HG03045 (cell line): ENCODE measurements around the gene DPEP1.
"Not testable (repeated sequence)": the region's sequence is repeated elsewhere in the genome, so short reads cannot be mapped to it uniquely, and the experiment has no call there.

Experiments used
- ATAC-seq: cut with Tn5 transposase; IDR thresholded peaks from one replicate; pipeline ENCODE4 v1.9.1; 2021; ENCODE audit warnings: mild to moderate bottlenecking, moderate library complexity; ENCODE audit not compliant: unreplicated experiment

The DPEP1 gene

DNA sequence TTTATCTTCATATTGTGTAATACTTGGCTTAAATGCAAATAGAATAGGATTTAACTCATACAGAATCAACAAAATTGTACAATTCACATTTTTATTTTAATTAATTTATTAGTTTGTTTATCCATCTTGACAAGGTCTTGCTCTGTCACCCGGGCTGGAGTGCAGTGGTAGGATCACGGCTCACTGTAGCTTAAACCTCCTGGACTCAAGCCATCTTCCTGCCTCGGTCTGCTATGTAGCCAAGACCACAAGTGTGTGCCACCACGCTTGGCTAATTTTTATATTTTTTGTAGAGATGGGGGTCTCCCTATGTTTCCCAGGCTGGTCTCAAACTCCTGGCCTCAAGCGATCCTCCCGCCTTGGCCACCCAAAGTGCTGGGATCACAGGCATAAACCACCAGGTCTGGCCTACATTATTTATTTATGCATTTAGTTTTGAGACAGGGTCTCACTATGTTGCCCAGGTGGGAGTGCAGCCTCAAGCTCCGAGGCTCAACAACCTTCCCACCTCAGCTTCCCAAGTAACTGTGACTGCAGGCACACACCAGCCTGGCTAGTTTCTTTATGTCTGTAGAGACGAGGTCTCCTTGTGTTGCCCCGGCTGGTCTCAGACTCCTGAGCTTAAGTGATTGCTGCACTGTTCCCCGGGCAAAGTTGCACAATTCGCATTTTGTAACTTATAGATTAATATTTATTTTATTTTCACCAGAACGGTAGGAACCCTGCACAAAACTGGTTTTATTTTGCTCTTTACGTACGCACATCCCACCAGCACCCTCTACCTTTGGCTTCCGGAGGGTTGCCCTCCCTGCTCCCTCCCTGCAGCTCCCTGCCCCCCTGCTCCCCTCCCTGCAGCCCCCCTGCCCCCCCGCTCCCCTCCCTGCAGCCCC, 4.9 kb downstream of the DPEP1 start:
- no peak for ATAC-seq

DNA sequence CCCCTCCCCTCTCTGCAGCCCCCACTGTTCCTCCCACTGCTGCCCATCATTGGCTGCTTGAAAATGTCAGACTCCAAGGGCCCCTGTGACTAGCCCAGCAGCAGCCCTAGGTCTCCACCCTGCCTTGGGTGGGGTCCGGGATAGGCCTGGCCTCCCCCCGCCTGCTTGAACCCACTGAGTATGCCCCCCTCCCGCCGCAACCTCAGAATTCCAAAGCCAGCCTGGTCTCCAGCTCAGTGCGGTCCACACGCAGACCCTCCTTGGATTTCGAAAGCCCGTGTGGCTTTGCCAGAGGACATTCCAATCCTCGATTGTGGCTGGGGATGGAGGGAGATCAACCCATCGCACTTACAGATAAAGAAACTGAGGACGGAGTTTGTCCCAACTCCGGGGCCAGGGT, 6.4 kb downstream of the DPEP1 start:
- no peak for ATAC-seq

DNA sequence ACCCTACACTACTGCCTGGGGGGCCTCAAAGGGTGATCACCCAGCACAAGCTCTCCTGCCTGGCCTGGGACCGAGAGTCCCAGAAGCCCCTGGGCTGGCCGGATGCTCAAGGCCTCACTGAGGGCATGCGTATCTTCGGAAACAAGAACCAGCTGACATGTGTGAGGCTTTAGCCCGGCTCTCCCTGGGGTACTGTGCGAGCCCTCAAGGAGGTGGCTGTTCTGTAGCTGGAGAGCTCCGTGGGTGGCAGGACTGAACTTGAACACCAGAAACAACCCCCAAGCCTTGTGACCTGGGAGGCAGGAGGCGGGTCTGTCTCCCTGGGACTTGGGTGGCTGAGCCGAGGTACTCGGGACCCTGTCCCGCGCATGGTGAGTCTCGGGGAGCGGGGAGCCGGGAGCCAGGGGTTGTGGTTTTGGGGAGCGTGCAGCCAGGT, 7.0 kb downstream of the DPEP1 start:
- ATAC-seq: no peak

DNA sequence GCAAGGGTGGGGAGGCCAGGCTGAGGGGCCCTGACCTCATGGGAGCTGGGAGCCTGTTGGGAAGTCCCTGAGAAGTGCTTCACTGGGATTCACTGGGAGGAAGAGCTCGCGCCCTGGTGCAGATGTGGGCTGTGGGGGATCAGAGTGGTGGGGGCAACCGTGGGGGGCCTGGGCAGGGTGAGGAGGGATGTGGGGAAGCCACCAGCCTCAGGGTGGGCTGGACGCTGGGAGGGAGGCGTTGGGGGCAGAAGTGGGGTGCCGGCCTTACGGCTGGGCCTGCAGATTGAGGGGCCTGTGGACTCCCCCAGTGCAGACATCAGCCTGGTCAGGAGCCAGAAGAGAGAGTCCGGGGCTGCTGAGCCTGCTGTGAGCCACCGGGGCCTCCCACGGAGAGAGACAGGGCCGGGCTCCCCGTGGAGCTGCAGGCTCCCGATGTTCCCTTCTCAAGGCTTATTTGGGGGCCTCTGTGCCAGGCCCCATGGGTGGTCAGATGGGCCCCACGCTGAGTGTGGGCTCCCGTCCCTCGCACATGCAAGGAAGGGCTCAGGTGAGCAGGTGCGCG, 7.8 kb downstream of the DPEP1 start:
- ATAC-seq: no peak

DNA sequence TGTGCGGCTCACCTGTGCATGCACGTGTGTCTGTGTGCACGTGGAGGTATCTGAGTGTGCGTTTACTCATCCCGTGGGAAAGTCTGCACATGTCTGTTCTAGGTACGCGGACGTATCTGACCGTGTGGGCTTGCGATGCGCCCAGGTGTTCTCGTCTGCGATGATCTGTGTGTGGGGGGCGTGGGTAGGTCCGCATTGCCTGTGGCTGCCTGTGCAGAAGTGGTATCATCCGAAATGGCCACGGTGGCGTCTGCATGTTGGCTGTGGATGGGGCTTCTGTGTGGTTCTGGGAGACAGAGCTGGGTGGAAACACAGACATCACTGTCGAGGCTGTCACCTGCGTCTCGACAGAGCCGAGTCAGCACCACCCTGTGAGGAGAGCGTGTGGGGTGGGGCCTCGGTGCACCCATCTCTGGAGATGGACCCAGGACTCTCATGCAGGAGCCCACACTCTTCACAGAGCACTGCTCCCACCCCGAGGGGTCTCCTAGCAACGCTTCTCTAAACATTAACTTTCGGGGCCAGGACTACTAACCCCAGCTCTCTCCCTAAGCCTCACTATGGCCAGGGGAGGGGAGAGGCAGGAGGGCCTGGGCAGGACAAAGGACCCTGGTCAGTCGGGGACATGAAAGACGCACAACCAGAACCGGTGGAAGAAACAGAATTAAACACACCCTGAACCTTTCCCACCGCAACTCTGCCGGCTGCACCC, 8.4 kb downstream of the DPEP1 start:
- no peak for ATAC-seq

DNA sequence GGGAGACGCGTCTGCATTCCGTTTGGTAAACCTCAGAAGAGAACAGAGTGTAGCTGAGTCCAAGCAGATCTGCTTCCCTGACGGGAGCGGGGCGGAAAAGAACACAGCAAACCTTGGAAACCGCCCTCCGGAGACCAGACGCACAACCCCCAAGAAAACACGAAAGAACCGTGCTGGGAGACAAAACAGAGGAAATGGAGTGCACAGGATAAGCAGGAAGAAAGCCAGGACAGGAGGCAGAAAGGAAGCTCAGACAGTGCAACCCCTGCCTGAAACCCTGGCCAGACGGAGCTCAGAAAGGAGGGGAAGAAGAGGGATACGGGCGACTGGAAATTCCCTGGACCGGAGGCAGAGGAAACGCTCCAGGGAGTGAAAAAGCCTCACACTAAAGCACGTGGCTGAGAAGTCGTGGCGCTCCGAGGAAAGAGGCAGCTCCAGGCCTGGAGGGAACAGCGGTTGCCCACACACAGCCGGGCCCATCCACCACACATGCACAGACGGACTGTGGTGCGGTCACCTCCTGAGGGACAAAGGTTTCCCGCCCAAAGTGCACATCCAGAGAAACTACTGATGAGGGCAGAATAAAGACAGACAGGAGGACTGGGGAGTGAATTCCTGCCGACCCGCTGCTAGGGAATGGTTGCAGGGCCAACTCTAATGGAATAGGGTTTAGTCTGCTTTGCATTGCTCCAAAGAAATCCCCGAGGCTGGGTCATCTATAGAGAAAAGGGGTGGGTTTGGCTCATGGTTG, 10.2 kb downstream of the DPEP1 start:
- no peak for ATAC-seq

DNA sequence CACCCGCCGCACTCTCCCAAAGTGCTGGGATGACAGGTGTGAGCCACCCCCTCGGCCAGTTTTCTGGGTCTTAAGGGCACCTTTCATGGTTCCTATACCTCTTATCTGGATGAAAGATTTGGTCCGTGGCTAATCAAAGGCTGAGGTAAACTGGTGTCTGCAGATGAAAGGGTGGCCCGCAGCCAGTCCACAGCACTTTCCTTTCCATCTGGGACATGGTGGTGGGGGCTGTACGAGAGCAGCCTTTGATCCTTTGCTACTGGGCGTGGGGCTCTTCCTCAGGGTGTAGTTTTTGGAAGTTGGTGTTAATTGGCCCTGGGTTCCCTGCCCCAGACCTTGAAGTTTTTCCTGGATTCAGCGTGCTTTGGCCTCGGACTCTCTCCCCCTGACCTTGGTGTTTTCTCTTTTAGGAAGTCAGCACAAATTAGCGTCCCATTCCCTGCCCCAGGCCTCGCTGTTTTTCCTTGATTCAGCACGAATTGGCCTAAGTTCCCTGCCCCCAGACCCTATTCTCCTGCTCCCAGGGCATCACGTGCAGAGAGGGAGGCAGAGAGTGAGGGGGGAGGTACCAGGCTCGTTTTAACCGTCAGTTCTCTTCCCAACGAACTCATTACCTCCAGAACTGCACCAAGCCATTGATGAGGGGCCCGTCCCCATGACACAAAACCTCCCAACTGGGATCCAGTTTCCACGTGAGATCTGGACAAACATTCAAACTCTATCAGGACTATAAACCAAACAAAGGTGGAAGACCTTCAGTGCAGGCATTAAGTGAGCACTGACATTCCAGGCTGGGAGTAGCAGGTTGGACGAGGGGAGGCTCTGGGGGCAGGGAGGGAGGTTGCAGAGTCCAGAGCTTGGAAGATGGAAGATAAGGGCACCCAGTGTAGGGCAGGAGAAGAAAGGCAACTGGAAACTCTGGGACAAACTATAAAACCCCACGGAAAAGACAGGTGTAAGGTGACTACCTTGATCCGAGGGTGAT, 11.6 kb downstream of the DPEP1 start:
- no peak for ATAC-seq

DNA sequence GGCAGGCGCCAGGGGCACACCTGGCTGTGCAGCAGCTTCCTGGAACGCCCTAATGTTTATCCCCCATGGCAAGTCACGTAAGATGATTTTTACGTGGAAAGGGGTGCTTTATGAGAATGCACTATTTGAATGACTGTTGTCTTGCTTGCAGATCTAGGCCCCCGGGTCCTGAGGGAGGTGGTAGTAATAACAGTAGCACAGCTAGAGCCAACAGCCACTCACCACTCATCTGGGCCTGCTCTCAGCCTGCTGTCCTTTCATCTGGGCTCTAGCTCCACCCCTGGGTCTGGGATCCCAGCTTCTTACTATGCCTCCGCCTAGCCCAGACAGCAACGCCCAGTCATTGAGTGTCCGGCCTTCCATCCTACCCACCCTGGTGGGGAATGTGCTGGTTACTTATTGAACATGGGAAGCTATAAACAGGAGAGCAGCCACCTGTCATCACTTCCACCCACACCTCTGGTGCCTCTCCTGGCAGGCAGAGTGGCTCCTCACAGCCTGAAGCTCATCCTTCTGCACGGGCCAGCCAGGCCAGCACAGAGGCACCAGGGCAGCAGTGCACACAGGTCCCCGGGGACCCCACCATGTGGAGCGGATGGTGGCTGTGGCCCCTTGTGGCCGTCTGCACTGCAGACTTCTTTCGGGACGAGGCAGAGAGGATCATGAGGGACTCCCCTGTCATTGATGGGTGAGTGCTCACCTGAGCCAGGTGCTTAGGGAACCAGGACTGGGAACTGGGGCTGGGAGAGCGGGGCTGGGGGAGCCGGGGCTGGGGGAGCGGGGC, 16.6 kb downstream of the DPEP1 start:
- ATAC-seq: no peak

DNA sequence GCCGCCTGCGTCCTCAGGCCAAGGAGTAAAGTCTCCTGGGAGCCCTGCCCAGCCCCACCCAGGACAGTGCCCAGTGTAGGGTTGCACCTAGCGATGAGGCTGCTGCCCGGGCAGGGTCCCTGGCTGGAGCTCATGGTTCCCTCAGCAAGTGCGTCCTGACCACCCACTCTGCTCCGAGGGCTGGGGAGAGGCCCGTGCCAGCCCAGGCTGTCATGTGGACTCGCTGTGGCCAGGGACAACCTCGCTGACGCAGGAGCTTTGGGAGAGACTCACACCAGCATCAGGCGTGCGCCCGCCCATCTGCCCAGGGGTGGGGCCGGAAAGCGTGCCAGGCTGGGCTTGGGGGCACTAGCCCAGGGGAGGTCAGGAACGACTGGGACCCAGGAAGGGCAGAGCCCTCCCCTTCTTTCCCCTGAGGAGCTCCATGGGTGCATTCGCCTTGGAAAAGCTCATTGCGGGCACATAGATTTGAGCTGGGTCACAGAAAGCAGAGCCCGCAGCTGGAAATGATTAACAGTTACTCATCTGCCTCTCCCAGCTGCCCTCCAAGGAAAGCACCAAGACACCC, 19.7 kb downstream of the DPEP1 start:
- ATAC-seq: no peak

DNA sequence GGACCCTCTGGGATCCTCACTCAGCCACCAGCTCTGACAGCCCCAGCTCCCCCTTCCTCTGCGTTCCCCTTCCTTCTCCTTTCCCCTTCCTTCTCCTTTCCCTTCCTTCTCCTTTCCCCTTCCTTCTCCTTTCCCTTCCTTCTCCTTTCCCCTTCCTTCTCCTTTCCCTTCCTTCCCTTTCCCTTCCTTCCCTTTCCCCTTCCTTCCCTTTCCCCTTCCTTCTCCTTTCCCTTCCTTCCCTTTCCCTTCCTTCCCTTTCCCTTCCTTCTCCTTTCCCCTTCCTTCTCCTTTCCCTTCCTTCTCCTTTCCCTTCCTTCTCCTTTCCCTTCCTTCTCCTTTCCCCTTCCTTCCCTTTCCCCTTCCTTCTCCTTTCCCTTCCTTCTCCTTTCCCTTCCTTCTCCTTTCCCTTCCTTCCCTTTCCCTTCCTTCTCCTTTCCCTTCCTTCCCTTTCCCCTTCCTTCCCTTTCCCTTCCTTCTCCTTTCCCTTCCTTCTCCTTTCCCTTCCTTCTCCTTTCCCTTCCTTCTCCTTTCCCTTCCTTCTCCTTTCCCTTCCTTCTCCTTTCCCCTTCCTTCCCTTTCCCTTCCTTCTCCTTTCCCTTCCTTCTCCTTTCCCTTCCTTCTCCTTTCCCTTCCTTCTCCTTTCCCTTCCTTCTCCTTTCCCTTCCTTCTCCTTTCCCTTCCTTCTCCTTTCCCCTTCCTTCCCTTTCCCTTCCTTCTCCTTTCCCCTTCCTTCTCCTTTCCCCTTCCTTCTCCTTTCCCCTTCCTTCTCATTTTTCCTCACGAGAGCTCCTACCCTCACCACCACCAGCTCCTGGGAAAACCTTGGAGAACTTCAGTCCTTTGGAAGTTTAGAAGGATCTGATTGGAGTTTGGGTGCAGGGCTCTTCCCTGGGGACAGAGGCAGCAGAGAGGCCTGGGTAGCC, 21.3 kb downstream of the DPEP1 start:
- ATAC-seq: not testable (repeated sequence)

DNA sequence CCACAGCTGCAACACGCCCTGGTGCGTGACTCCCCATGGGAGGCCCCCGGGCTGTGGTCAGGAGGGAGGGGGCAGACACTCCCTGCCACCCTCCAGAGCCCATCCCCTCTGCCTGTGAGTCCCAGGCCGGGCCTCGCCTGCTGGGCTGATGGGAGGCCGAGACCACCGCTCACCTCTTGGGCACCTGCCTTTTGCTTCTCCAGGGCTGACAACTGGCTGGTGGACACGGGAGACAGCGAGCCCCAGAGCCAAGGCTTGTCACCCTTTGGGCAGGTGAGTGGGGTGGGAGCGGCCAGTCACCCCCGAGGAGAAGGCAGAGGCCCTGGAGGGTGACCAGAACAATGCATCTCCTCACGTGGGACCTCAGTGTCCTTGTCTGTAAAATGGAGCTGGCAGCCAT, 23.2 kb downstream of the DPEP1 start:
- ATAC-seq: no peak

DNA sequence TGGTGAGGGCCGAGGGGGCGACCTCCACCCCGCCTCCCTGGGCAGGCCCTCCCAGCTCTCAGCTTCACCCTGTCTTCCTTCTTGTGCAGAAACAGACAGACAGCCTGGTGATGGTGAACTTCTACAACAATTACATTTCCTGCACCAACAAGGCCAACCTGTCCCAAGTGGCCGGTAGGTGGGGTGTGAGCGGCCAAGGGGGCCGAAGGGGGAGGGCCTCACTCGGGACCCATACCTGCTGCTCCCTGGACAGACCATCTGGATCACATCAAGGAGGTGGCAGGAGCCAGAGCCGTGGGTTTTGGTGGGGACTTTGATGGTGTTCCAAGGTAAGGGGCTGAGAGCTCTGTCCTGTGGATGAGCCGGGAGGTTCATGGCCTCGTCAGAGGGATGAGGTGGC, 23.9 kb downstream of the DPEP1 start:
- ATAC-seq: no peak

DNA sequence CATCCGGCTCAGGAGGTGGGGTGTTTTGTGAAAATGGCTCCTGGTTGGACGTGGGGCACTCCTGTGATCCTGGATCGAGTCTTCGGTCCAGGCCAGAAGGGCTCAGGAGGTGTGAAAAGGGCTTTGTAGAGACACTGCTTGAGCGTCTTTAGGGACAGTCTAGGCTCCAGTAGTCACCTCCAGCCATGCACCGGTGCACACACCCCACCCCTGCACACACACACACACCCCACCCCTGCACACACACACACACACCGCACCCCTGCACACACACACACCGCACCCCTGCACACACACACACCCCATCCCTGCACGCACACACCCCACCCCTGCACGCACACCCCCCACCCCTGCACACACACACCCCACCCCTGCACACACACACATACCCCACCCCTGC, 25.0 kb downstream of the DPEP1 start:
- ATAC-seq: no peak

DNA sequence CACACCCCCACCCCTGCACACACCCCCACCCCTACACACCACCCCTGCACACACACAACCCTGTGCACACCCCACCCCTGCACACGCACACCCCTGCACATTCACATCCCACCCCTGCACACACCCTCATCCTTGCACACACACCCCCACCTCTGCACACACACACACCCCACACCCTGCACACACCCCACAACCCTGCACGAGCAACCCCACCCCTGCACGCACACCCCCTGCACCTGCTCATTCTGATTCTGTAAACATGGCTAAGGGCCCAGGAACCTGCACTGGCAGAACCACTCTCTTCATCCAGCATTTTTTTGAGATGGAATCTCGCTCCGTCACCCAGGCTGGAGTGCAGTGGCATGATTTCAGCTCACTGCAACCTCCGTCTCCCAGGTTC, 25.9 kb downstream of the DPEP1 start:
- ATAC-seq: no peak

DNA sequence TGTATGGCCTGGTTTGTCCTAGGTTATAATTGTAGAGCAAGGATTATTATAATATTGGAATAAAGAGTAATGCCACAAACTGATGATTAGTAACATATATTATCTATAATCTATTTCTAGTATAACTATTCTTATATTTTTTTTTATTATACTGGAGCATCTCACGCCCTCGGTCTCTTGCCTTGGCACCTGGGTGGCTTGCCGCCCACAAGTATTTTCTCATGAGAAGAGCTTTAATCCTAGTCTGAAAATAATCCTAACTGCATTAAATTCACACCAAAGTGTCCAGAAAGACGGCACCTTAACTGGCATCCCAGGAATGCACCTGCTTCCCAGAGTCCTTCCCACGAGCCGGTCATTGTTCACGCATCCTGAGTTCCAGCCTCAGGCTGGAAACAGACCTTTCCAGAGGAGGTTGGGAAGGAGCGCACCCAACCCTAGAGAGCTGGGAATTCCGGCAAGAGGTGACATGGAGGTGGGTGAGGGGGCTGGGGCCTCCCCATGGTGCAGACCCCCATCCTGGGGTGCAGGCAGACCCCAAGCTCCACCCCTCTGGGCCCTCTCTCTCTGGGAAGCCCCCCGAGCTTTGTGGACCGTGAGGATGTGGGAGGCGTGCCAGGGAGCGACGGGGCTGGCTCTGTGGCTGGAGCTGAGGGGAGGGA, 28.1 kb downstream of the DPEP1 start:
- no peak for ATAC-seq

DNA sequence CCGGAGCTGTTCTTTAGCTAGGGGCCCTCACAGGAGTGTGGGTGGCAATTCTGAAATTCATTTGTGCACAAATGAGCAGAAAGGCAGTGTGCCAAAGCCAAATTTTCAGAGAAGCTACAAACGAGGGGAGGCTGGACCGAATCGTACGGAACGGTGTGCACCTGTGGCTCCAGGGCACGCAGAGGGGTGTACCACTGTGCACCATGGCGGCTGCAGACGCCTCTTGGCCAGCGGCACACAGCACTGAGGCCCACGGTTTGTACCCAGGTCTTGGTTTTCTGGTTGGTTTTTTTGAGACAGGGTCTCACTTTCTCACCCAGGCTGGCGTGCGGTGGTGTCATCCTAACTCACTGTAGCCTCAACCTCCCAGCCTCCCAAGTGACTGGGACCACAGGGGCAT, 29.1 kb downstream of the DPEP1 start:
- no peak for ATAC-seq

DNA sequence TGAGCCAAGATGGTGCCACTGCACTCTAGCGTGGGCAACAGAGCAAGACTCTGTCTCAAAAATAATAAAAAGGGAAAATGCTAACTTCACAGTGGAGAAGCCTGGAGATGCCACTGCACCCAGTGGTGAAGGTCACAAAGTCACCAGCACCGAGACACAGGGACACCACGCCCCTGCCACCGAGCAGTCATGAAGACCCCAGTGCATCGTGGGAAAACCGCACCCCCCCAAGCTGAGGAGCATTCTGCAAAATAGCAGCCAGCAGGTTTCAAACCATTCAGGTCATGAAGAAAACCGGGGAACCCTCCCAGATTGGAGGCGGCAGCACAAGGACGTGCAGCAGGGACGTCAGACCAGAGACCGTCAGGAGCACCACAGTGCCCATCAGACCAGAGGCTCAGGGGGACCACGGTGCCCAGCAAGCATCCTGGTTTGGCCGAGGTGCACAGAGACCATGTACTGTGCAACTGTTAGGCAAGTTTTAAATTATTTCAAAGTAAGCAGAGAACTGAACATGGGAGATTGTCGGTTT, 30.4 kb downstream of the DPEP1 start:
- no peak for ATAC-seq
